OCI-LY3 (cell line): ENCODE results near the gene RPL32.

Experiments used
- H2AFZ ChIP-seq: fragments of 200-600, 300-600 bp; shearing (Covaris generic); 2 replicates; pipeline ENCODE4 v1.6.0; 2014; ENCODE audit warnings: antibody characterized with exemption, low read depth, low read length
- H3K27ac ChIP-seq: fragments of 200-600, 300-600 bp; sonication (generic); 2 replicates; pipeline ENCODE4 v1.5.1; 2014; ENCODE audit warnings: mild to moderate bottlenecking, low read length, moderate library complexity, mixed read lengths
- H3K27me3 ChIP-seq: fragments of 200-600, 300-600 bp; sonication (generic); 2 replicates; pipeline ENCODE4 v1.6.1; 2014; ENCODE audit warnings: low read depth, low read length, mixed read lengths
- H3K36me3 ChIP-seq: fragments of 200-600, 300-600 bp; sonication (generic); replicated peaks from 2 replicates; pipeline ENCODE3; 2014; ENCODE audit warnings: low read depth, low read length, mixed read lengths
- H3K4me1 ChIP-seq: fragments of 300-600, 200-600 bp; sonication (generic); 2 replicates; pipeline ENCODE4 v1.6.1; 2014; ENCODE audit warnings: low read length, mixed read lengths
- H3K4me2 ChIP-seq: fragments of 200-600, 300-600 bp; sonication (generic); 2 replicates; pipeline ENCODE4 v1.6.1; 2014; ENCODE audit warnings: low read length, mixed read lengths
- H3K4me3 ChIP-seq: fragments of 300-600, 200-600 bp; sonication (generic); 2 replicates; pipeline ENCODE4 v1.5.1; 2014; ENCODE audit warnings: antibody characterized with exemption, mild to moderate bottlenecking, low read length, moderate library complexity
- H3K79me2 ChIP-seq: fragments of 300-600, 200-600 bp; shearing (Covaris generic); 2 replicates; pipeline ENCODE4 v1.6.1; 2014; ENCODE audit warnings: mild to moderate bottlenecking, low read length, mixed read lengths
- H3K9ac ChIP-seq: fragments of 300-600, 200-600 bp; shearing (Covaris generic); 2 replicates; pipeline ENCODE4 v1.6.0; 2014; ENCODE audit warnings: mild to moderate bottlenecking, low read length, moderate library complexity
- H3K9me3 ChIP-seq: fragments of 200-600, 300-600 bp; shearing (Covaris generic); 2 replicates; pipeline ENCODE4 v1.6.1; 2014; ENCODE audit warnings: low read length, mixed read lengths; ENCODE audit not compliant: insufficient read depth
- H4K20me1 ChIP-seq: fragments of 200-600, 300-600 bp; sonication (generic); 2 replicates; pipeline ENCODE4 v1.6.1; 2016; ENCODE audit warnings: low read length, mixed read lengths; ENCODE audit not compliant: insufficient read depth
- CTCF ChIP-seq: fragments of 200-600, 300-600 bp; sonication (generic); IDR thresholded peaks from 2 replicates; pipeline ENCODE4 v1.5.1; 2014; ENCODE audit warnings: antibody characterized with exemption, low read length, low read depth
- EZH2phosphoT487 ChIP-seq: fragments of 200-600 bp; shearing (Covaris generic); IDR thresholded peaks from 2 replicates; pipeline ENCODE4 v1.6.1; 2018; ENCODE audit warnings: antibody characterized with exemption, mixed run types, low read depth

RPL32 gene

GRCh38 chr3:12831301-12831866, 10.0 kb downstream of the RPL32 start:
- Histone ChIP-seq H3K27ac (no peak overlapping the region), H3K4me3 (no peak overlapping the region), H3K4me2 (no peak overlapping the region), H3K9me3 (no peaks in the 10 kb centered on the region), H3K79me2 (peaks cover 4% of the 10 kb centered on the region), H2AFZ (no peak overlapping the region), H3K4me1 (no peaks in the 10 kb centered on the region), H3K36me3 (peaks cover 62% of the 10 kb centered on the region), H3K27me3 (no peaks in the 10 kb centered on the region), H3K9ac (no peak overlapping the region), H4K20me1 (peaks cover 40% of the 10 kb centered on the region)
- no peak for TF ChIP-seq EZH2phosphoT487
- TF ChIP-seq CTCF: no peak

GRCh38 chr3:12830785-12831156, 10.6 kb downstream of the RPL32 start:
- Histone ChIP-seq H4K20me1 (peaks cover 33% of the 10 kb centered on the region), H3K36me3 (peaks cover 56% of the 10 kb centered on the region), H3K9me3 (no peaks in the 10 kb centered on the region), H2AFZ (no peak overlapping the region), H3K4me2 (no peak overlapping the region), H3K4me3 (no peak overlapping the region), H3K27me3 (no peaks in the 10 kb centered on the region), H3K79me2 (no peaks in the 10 kb centered on the region; the same call in 1 of the 2 replicates), H3K4me1 (no peaks in the 10 kb centered on the region), H3K9ac (no peak overlapping the region), H3K27ac (no peak overlapping the region)
- no peak for TF ChIP-seq EZH2phosphoT487
- TF ChIP-seq CTCF: no peak

DNA sequence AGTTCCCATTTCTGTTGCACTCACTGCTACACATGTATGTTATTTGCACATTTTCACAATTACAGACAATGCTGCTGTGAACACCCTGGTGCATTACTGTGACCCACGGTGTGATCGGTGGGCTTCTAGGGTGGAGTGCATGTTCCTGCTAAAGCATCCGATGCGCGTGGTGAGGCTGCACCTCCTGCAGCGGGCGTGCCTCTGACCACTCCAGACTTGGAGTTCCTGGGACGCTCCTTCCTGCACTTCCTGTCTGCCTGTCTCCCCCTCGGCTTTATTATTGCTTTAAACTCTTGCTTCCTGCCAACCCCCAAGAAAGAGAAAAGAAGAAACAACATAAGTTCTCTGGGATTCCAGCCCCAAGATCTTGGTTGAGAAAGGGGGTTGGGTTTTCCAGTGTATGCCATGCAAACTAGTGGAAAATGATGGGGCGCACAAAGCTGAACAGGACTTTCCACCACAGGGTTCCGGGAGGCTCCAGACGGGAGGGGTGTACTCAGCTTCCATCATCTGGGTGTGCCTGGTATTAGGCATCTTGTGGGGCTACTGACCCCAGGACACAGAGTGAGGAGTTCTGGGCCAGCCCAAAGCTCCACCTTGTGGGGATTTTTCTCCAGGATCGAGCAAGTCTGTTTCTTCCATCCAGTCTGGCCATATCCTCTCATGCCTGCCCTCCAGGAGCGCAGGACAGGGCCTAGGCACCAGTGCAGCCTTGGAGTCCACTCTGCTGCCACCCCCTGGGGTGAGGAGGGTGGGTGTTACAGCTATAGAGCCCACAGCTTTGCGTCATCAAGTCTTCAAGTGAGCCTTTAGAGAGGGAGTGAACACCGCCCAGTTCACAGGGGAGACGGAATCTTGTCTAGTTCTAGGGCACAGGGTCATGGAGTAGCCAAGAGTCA, 11.2 kb downstream of the RPL32 start:
- Histone ChIP-seq H3K9ac (no peak overlapping the region), H3K27ac (no peak overlapping the region)

More for the DNA sequence above, 11.2 kb downstream of the RPL32 start:
- H3K27me3 ChIP-seq: no peaks in the 10 kb centered on the region
- TF ChIP-seq EZH2phosphoT487: no peak
- TF ChIP-seq CTCF: 0 out of 2 replicates have a peak, but pooled peaks have one; percentile 2
- peaks cover 27% of the 10 kb centered on the region for H4K20me1 ChIP-seq
- H3K4me1 ChIP-seq: no peaks in the 10 kb centered on the region
- peaks cover 50% of the 10 kb centered on the region for H3K36me3 ChIP-seq
- H3K79me2 ChIP-seq: no peaks in the 10 kb centered on the region
- H3K4me3 ChIP-seq: no peak overlapping the region
- H2AFZ ChIP-seq: no peak overlapping the region
- no peak overlapping the region for H3K4me2 ChIP-seq
- H3K9me3 ChIP-seq: no peaks in the 10 kb centered on the region
